COLO829 (cell line): Measurements from ENCODE around the gene VDAC2.
"Not testable (repeated sequence)": the region's sequence is repeated elsewhere in the genome, so short reads cannot be mapped to it uniquely, and the experiment has no call there.

Experiments
- DNase-seq: peaks from one replicate; pipeline ENCODE4 v3.0.0; 2012; ENCODE audit warnings: low spot score

VDAC2 gene, protein sequence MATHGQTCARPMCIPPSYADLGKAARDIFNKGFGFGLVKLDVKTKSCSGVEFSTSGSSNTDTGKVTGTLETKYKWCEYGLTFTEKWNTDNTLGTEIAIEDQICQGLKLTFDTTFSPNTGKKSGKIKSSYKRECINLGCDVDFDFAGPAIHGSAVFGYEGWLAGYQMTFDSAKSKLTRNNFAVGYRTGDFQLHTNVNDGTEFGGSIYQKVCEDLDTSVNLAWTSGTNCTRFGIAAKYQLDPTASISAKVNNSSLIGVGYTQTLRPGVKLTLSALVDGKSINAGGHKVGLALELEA

DNA sequence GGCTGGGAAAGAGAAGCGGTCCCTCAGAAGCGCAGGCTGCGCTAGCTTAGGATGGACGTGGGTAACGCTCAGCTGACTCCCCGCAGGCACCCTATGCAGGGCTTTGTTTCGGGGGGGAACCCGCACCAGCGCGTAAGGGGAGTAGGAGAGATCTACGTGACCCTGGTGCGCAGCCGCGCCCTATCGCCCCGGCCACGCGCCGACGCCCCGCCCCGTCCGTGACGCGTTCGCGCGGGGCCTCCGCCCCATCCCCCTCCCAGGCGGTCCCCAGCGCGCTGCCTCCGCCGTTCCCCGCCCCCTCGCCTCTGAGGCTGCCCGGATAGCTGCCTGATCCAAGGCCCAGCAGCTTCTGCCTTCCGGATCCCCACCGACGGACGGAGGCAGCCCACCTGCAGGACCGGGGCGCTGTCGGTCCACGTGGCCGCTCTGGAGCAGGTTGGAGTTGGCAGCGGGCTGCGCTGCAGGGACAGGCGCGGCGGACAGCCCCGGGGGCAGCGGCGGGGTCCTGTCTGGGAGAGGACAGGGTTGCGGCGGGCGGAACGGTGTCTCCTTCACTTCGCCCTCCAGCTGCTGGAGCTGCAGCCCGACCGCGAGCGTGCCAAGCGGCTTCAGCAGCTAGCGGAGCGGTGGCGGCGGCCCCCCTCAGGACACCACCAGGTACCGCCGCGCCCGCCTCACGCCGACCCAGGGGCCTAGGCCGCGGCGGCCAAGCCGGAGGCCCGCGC lies at the start of gene VDAC2:
TSS of gene VDAC2 (plus strand) at position 515 of the 725 bp plus-strand sequence. CDS start 363 bp downstream, outside the sequence.
- peak; percentile 61 for DNase-seq

GRCh38 chr10:75165684-75166622 lies 44.6 kb upstream of the VDAC2 start:
- no peak for DNase-seq

DNA sequence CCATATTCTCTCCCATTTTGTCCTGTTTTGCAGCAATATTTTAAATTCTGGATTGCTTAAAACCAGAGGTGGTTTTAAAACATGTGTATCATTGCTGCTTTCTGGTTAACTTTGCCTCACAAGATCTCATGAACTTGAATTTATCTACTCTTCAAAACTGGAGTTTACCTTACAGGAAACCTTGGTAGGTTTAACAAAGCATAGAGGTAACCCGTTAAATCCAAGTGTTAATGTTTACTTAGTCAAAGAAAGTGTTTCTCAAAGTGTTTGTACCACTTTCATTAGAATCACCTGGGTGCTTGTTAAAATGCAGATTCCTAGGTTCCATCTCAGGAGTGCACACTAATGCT lies 44.0 kb upstream of the VDAC2 start:
- no peak for DNase-seq

DNA sequence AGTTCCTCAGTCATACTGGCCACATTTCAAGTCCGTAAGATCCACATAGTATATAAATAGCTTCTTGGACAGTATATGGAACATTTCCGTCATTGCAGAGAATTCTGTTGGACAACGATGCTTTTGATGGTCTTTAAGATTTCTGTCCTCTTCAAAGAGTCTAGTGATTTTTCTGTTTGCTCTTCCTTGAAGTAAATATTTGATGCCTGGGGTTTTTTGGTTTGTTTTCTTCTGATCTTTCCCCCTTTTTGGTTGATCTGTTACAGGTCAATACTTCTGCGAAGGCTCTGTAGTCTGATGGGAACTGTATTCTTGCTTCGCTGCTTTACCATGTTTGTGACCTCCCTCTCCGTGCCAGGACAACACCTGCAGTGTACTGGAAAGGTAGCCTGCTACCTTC lies 42.3 kb upstream of the VDAC2 start:
- DNase-seq = no peak

- DNase-seq = no peak
Measured at GRCh38 chr10:75170215-75170614, 40.4 kb upstream of the VDAC2 start.

GRCh38 chr10:75175046-75175445 lies 35.5 kb upstream of the VDAC2 start:
- no peak for DNase-seq

DNA sequence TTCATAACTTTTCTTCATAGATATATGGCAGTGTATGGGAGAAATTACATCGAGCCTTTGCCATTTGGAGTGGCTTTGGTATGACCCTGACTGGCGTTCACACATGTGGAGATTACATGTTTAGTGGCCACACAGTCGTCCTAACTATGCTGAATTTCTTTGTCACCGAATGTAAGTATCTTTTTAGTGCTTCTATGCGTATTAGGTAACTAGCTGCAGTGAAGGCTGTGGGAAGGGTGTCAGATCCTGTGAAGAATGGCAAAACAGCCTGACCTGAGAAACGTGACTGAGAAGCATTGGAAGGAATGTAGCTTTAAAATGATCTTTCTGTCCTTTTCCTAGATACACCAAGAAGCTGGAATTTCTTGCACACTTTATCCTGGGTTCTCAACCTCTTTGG lies 34.5 kb upstream of the VDAC2 start:
- no peak for DNase-seq

- DNase-seq = no peak
Measured at GRCh38 chr10:75176736-75177135, 33.9 kb upstream of the VDAC2 start.

DNA sequence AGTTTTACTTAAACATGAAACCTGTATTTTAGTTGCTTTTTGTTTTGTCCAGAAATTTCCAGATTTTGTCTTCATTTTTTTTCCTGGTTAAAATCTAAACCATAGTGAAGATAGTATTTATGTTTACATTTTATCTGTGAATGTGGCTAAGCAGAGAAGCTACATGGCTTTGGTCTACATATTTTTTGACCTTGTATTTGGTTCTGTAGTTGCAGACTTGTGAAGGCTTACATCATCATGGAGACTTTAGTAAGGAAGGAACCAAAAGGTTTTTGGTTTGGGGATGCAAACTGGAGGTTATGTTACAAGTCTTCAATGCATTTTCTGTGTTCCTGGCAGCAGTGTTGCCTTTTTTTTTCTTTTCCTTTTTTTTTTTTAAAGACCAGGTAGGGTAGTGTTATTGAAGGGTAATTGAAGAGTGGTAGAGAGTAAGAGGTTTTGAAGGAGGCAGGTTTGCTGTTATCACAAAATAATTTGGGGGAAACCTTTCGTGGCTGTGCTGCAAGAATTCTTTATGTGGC lies 30.9 kb upstream of the VDAC2 start:
- DNase-seq = no peak

DNA sequence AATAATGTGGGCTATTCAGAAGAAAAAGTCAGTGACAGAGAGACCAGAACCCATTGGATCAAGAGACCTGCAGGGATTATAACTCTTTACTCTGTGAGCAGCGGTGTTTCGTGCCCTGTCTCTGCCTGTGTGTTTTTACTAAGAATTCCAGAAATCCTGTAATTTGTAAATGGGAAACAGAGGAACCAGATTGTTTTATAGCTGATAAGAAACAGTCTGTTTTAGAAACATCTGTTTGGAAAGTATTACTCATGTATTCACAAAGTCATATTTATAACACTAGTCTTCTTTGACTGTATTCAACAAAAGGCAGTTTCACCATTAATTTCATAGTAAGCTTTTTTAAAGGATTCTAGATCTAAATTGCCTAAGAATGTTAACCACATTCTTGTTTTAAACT lies 30.0 kb upstream of the VDAC2 start:
- peak; percentile 36 for DNase-seq

- no peak for DNase-seq
Measured at GRCh38 chr10:75181073-75181472, 29.5 kb upstream of the VDAC2 start.

DNA sequence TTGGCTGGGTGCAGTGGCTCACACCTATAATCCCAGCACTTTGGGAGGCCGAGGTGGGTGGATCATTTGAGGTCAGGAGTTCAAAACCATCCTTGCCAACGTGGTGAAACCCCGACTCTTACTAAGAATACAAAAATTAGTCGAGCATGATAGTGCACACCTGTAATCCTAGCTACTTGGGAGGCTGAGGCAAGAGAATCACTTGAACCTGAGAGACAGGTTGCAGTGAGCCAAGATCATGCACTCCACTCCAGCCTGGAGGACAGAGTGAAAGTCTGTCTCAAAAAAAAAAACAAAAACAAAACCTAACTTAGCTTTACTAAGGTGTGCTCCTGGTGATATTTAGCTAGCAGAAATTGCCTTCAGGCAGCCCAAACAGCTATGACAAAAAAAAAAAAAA lies 24.3 kb upstream of the VDAC2 start:
- no peak for DNase-seq

GRCh38 chr10:75187961-75188426 lies 22.6 kb upstream of the VDAC2 start:
- DNase-seq = peak; percentile 36

DNA sequence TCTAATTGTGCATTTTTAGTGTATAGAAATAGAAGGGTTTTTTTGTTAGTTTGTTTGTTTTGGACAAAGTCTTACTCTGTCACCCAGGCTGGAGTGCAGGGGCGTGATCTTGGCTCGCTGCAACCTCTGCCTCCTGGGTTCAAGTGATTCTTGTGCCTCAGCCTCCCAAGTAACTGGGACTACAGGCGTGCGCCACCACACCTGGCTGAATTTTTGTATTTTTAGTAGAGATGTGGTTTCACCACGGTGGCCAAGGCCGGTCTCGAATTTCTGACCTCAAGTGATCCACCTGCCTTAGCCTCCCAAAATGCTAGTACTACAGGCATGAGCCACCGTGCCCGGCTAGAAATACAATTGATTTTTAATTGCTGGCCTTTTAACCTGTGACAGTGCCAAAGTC lies 22.1 kb upstream of the VDAC2 start:
- DNase-seq = not testable (repeated sequence)

GRCh38 chr10:75189266-75190096 lies 21.1 kb upstream of the VDAC2 start:
- DNase-seq = no peak

- DNase-seq = no peak
Measured at GRCh38 chr10:75191821-75192568, 18.6 kb upstream of the VDAC2 start.

DNA sequence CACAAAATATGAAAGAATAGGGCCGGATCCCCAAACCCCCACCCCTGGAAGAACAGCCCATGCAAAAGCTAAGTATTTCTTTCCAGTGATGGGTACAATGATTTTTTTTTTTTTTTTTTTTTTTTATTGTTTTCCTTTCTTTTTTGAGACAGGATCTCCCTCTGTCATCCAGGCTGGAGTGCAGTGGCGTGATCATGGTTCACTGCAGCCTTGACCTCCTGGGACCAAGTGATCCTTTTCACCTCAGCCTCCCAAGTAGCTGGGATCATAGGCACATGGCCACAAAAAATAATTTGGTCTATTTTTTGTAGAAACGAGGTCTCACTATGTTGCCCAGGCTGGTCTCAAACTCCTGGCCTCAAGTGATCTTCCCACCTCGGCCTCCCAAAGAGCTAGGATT lies 16.0 kb upstream of the VDAC2 start:
- DNase-seq = not testable (repeated sequence)

DNA sequence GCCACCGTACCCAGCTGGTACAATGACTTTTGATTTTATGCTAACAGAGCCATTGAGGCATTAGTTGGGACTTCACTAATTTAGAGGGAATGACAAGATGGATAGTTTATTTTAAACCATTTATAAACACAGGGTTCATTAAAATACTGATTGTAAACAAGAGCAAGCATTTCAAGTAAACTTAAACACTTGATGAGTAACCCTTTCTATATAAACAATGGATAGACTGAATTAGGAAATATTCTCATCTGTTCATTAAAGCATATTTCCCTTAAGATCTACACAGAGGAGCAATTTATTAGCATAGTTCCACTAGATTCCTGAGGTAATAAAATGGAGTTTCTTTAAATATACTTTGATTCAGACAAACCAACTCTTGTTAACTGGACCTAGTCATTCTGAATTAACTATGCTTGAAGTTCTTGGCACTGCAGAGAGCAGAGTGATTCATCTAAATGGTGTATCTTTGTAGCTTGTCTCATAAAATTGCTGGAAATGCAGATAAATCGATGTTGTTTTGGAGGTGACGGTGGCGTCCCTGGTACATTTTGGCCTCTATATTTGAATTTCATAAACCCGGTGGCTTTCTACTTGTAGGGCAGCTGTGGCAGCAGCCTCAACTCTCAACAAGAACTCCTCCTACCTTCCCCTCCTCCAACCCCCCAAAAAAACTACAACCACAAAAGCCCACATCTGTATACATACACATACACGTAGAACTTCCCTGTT lies 15.4 kb upstream of the VDAC2 start:
- DNase-seq = peak; percentile 80

DNA sequence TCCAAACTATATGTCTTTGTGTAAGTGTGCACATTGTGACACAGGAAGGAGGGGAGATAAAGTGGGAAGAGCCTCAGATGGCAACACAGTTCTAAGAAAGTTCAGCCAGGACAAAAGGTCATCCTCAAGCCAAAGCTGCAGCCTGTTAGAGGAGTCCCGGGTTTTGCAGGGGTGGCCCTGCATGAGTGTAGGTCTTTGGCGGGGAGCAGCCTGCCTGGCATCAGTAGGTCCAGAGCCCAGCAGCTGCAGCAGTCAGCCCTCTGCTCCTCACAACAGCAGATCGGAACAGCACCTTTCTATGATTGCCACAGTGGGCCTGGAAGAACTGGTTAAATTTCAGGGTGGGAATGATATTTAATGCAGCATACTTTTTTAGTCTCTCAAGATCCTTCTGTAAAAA lies 13.5 kb upstream of the VDAC2 start:
- DNase-seq = no peak

GRCh38 chr10:75197906-75198305 lies 12.7 kb upstream of the VDAC2 start:
- DNase-seq = peak; percentile 55
